H9 (cell line): Measurements from ENCODE around the gene BIRC6. TPM values are rescaled to one million over a fixed set of nuclear protein-coding genes. Genes with fewer than 3 reads are reported as not detected.

Source experiments
- DNase-seq: peaks from one replicate; pipeline ENCODE4 v3.0.0-alpha.2; 2017
- H2AFZ ChIP-seq: one replicate; pipeline ENCODE4 v1.6.1; 2013; ENCODE audit warnings: mild to moderate bottlenecking, low read length, control low read depth, moderate library complexity
- H2AK5ac ChIP-seq: 2 replicates; pipeline ENCODE4 v1.6.1; 2013; ENCODE audit warnings: low read length, control low read depth, mixed read lengths; ENCODE audit not compliant: insufficient read length
- H2BK120ac ChIP-seq: one replicate; pipeline ENCODE4 v1.6.1; 2013; ENCODE audit warnings: low read depth, mild to moderate bottlenecking, low read length, control low read depth, inconsistent platforms; ENCODE audit not compliant: poor library complexity, severe bottlenecking
- H2BK12ac ChIP-seq: 2 replicates; pipeline ENCODE4 v1.6.1; 2013; ENCODE audit warnings: low read length, control low read depth, mixed read lengths, low read depth; ENCODE audit not compliant: insufficient read length
- H2BK15ac ChIP-seq: 2 replicates; pipeline ENCODE4 v1.6.1; 2013; ENCODE audit warnings: low read depth, low read length, control low read depth
- H2BK20ac ChIP-seq: one replicate; pipeline ENCODE4 v1.6.1; 2013; ENCODE audit warnings: low read depth, mild to moderate bottlenecking, low read length, control low read depth, inconsistent platforms; ENCODE audit not compliant: poor library complexity, severe bottlenecking
- H2BK5ac ChIP-seq: 2 replicates; pipeline ENCODE4 v1.6.1; 2013; ENCODE audit warnings: low read length, control low read depth, mixed read lengths; ENCODE audit not compliant: insufficient read length
- H3K14ac ChIP-seq: 2 replicates; pipeline ENCODE4 v1.6.1; 2013; ENCODE audit warnings: low read length, control low read depth; ENCODE audit not compliant: insufficient read depth
- H3K18ac ChIP-seq: 2 replicates; pipeline ENCODE4 v1.6.1; 2013; ENCODE audit warnings: low read depth, mild to moderate bottlenecking, mixed read lengths, low read length, control low read depth; ENCODE audit not compliant: insufficient read length
- H3K23ac ChIP-seq: 2 replicates; pipeline ENCODE4 v1.6.1; 2013; ENCODE audit warnings: low read length, control low read depth, mixed read lengths, low read depth; ENCODE audit not compliant: insufficient read length
- H3K23me2 ChIP-seq: 2 replicates; pipeline ENCODE4 v1.6.1; 2013; ENCODE audit warnings: low read depth, mild to moderate bottlenecking, mixed read lengths, low read length, control low read depth; ENCODE audit not compliant: insufficient read length, poor library complexity, severe bottlenecking
- H3K27ac ChIP-seq: 2 replicates; pipeline ENCODE4 v1.5.1; 2013; ENCODE audit warnings: low read length, control low read depth, mixed read lengths, low read depth; ENCODE audit not compliant: insufficient read length
- H3K27me3 ChIP-seq: 2 replicates; pipeline ENCODE4 v1.6.1; 2013; ENCODE audit warnings: low read length, control low read depth, inconsistent platforms; ENCODE audit not compliant: insufficient read depth
- H3K4ac ChIP-seq: 2 replicates; pipeline ENCODE4 v1.6.1; 2013; ENCODE audit warnings: low read depth, mild to moderate bottlenecking, control low read depth, inconsistent platforms, low read length, moderate library complexity
- H3K4me1 ChIP-seq: 2 replicates; pipeline ENCODE4 v1.6.1; 2013; ENCODE audit warnings: low read length, control low read depth, inconsistent platforms; ENCODE audit not compliant: insufficient read depth
- H3K4me2 ChIP-seq: 2 replicates; pipeline ENCODE4 v1.6.1; 2013; ENCODE audit warnings: low read length, control low read depth, mixed read lengths; ENCODE audit not compliant: insufficient read length, insufficient read depth
- H3K56ac ChIP-seq: 2 replicates; pipeline ENCODE4 v1.6.1; 2013; ENCODE audit warnings: low read depth, mild to moderate bottlenecking, mixed read lengths, low read length, control low read depth; ENCODE audit not compliant: insufficient read length
- H3K79me1 ChIP-seq: 2 replicates; pipeline ENCODE4 v1.6.1; 2013; ENCODE audit warnings: low read depth, mild to moderate bottlenecking, moderate library complexity, low read length, control low read depth, inconsistent platforms; ENCODE audit not compliant: insufficient read depth, poor library complexity, severe bottlenecking
- H3K79me2 ChIP-seq: 2 replicates; pipeline ENCODE4 v1.6.1; 2013; ENCODE audit warnings: low read length, control low read depth, inconsistent platforms; ENCODE audit not compliant: insufficient read depth
- H3K9ac ChIP-seq: 2 replicates; pipeline ENCODE4 v1.6.1; 2013; ENCODE audit warnings: low read length, control low read depth, mixed read lengths; ENCODE audit not compliant: insufficient read length; ENCODE audit errors: extremely low read depth
- H3K9me3 ChIP-seq: one replicate; pipeline ENCODE4 v1.6.1; 2013; ENCODE audit warnings: low read depth, low read length, inconsistent platforms; ENCODE audit not compliant: control insufficient read depth
- H3T11ph ChIP-seq: one replicate; pipeline ENCODE4 v1.6.1; 2013; ENCODE audit warnings: mild to moderate bottlenecking, low read length, control low read depth, inconsistent platforms
- H4K20me1 ChIP-seq: one replicate; pipeline ENCODE4 v1.6.1; 2013; ENCODE audit not compliant: control insufficient read depth, insufficient read length, insufficient read depth
- H4K5ac ChIP-seq: 2 replicates; pipeline ENCODE4 v1.6.1; 2013; ENCODE audit warnings: low read depth, mild to moderate bottlenecking, mixed read lengths, low read length, control low read depth; ENCODE audit not compliant: insufficient read length
- H4K8ac ChIP-seq: replicated peaks from 2 replicates; pipeline ENCODE4 v1.6.1; 2013; ENCODE audit warnings: low read length, control low read depth, mixed read lengths, low read depth; ENCODE audit not compliant: insufficient read length
- H4K91ac ChIP-seq: 2 replicates; pipeline ENCODE4 v1.6.1; 2013; ENCODE audit warnings: low read depth, mild to moderate bottlenecking, moderate library complexity, mixed read lengths, low read length, control low read depth; ENCODE audit not compliant: insufficient read length
- H3K27ac Mint-ChIP-seq, 3 experiments: 2 replicates in 2 of 3; 3 replicates in 1 of 3; pipeline ENCODE4 v1.8.0; 2020 to 2021; ENCODE audit warnings: mixed read lengths in 3 of 3, mild to moderate bottlenecking in 1 of 3, moderate library complexity in 1 of 3
- H3K27me3 Mint-ChIP-seq: 2 replicates; pipeline ENCODE4 v1.8.0; 2021; ENCODE audit warnings: low read depth, mild to moderate bottlenecking, moderate library complexity, mixed read lengths
- H3K36me3 Mint-ChIP-seq, 3 experiments: 2 replicates in 2 of 3; 3 replicates in 1 of 3; pipeline ENCODE4 v1.8.0; 2020 to 2021; ENCODE audit warnings: low read depth in 3 of 3, mixed read lengths in 3 of 3; ENCODE audit not compliant: insufficient read depth in 1 of 3
- H3K4me1 Mint-ChIP-seq, 2 experiments: 2 replicates each; pipeline ENCODE4 v1.8.0; 2020; ENCODE audit warnings: mixed read lengths in 2 of 2
- H3K4me3 Mint-ChIP-seq, 2 experiments: 2 replicates in 1 of 2; 3 replicates in 1 of 2; pipeline ENCODE4 v1.8.0; 2020 to 2021; ENCODE audit warnings: mild to moderate bottlenecking in 2 of 2, mixed read lengths in 2 of 2, moderate library complexity in 1 of 2
- H3K9me3 Mint-ChIP-seq, 2 experiments: 2 replicates in 1 of 2; 3 replicates in 1 of 2; pipeline ENCODE4 v1.8.0; 2020; ENCODE audit warnings: mild to moderate bottlenecking in 2 of 2, mixed read lengths in 2 of 2, moderate library complexity in 1 of 2
- CTCF ChIP-seq: fragments of 200-600 bp; sonication (generic); conservative IDR thresholded peaks from 3 replicates; pipeline ENCODE4 v1.8.0; 2021; ENCODE audit warnings: antibody characterized with exemption, mild to moderate bottlenecking
- WGBS: extraction: QIAGEN DNeasy Blood & Tissue Kit; methylation state at CpG from one replicate; pipeline ENCODE4 v1.1.7; 2013; ENCODE audit warnings: missing lambda C conversion rate, low lambda C conversion rate, mixed read lengths; ENCODE audit not compliant: insufficient read length; ENCODE audit errors: extremely low coverage; 5-methylcytosine and 5-hydroxymethylcytosine counted together
- total RNA-seq: library from RNA; stranded (reverse); gene quantifications from 2 replicates; pipeline ENCODE4 v1.2.1, GENCODE V29; 2021

The BIRC6 gene
- total RNA-seq, 1 experiment from 2014 or later, result 78.8 TPM

GRCh38 chr2:32562906-32563305 is 206.1 kb downstream of the BIRC6 start:
- WGBS, result no CpG with 5 or more reads among the region's 4 CpGs

More at GRCh38 chr2:32562906-32563305, 206.1 kb downstream of the BIRC6 start:
- Histone ChIP-seq H3K4me1 (no peaks in the 10 kb centered on the region), H3T11ph (no peak overlapping the region), H3K4ac (no peak overlapping the region), H3K56ac (no peak overlapping the region), H3K23ac (no peak overlapping the region), H3K27me3 (no peaks in the 10 kb centered on the region), H4K5ac (no peak overlapping the region), H3K4me2 (no peak overlapping the region), H2AK5ac (no peak overlapping the region), H2BK12ac (no peak overlapping the region), H2BK20ac (no peak overlapping the region), H3K14ac (no peak overlapping the region), H2BK15ac (no peak overlapping the region), H4K91ac (no peak overlapping the region), H2AFZ (no peak overlapping the region), H4K20me1 (no peaks in the 10 kb centered on the region), H3K27ac (no peak overlapping the region), H3K79me1 (no peaks in the 10 kb centered on the region), H2BK120ac (no peak overlapping the region), H3K79me2 (no peaks in the 10 kb centered on the region), H3K23me2 (no peaks in the 10 kb centered on the region), H3K9me3 (no peaks in the 10 kb centered on the region), H4K8ac (no peak overlapping the region), H3K9ac (no peak overlapping the region), H3K18ac (no peak overlapping the region), H2BK5ac (no peak overlapping the region)
- DNase-seq, result no peak
- Mint-ChIP-seq H3K27ac (peak overlapping the region in 1 of 3 experiments; percentile 68; a peak in 1 of 7 replicates), H3K27me3 (no peaks in the 10 kb centered on the region), H3K9me3 (peaks cover 3 to 4% of the 10 kb centered on the region in 2 experiments), H3K4me1 (peaks cover 12% of the 10 kb centered on the region in 2 experiments), H3K36me3 (peaks cover 13 to 28% (median 22%) of the 10 kb centered on the region in 3 experiments), H3K4me3 (no peak overlapping the region)
- TF ChIP-seq CTCF, result no peak
